IMR-90 (cell line): ENCODE data around the gene DENR. TPM values are rescaled to one million over a fixed set of nuclear protein-coding genes. Genes with fewer than 3 reads are reported as not detected.

Experiments
- ATAC-seq: fragments of 200-7000 bp; cut with Tn5 transposase; 2 replicates; pipeline ENCODE4 v1.9.1; 2020; ENCODE audit warnings: low read depth, mild to moderate bottlenecking, moderate library complexity
- BruUV-seq: library from RNA; stranded (reverse); fragments of 400-500 nt; replicated peaks from 2 replicates; lab custom pipeline; 2021; lab: Mats Ljungman, UMichigan
- CTCF ChIA-PET: fragments of 300-600 bp; formaldehyde crosslinking; extraction: SDS; loops from one replicate; lab custom pipeline; 2021; ENCODE audit warnings: antibody characterized with exemption; lab: Yijun Ruan, JAX
- POLR2A ChIA-PET: fragments of 300-600 bp; sonication (Branson Sonifier 250); formaldehyde crosslinking; loops from one replicate; lab custom pipeline; 2022; ENCODE audit warnings: antibody characterized with exemption; ENCODE audit not compliant: unreplicated experiment; lab: Charles Lee
- DNase-seq: peaks from one replicate; pipeline ENCODE4 v3.0.0; 2013
- H2AFZ ChIP-seq: replicated peaks from 2 replicates; pipeline ENCODE3; 2013; ENCODE audit warnings: low read length, mild to moderate bottlenecking; ENCODE audit not compliant: poor library complexity
- H2AK5ac ChIP-seq: 2 replicates; pipeline ENCODE4 v1.6.1; 2013; ENCODE audit warnings: low read depth, low read length, inconsistent platforms
- H2AK9ac ChIP-seq: replicated peaks from 2 replicates; pipeline ENCODE3; 2013; ENCODE audit warnings: mild to moderate bottlenecking, low read depth, low read length, moderate library complexity; ENCODE audit not compliant: poor library complexity
- H2BK120ac ChIP-seq: 2 replicates; pipeline ENCODE4 v1.6.1; 2013; ENCODE audit warnings: low read depth, low read length, inconsistent platforms
- H2BK15ac ChIP-seq: 3 replicates; pipeline ENCODE4 v1.6.1; 2013; ENCODE audit warnings: low read depth, low read length, inconsistent platforms
- H2BK20ac ChIP-seq: 2 replicates; pipeline ENCODE4 v1.6.1; 2013; ENCODE audit warnings: low read depth, mild to moderate bottlenecking, inconsistent platforms, low read length, moderate library complexity
- H2BK5ac ChIP-seq: 2 replicates; pipeline ENCODE4 v1.6.1; 2013; ENCODE audit warnings: mild to moderate bottlenecking, low read depth, low read length, inconsistent platforms; ENCODE audit not compliant: poor library complexity, severe bottlenecking
- H3K14ac ChIP-seq: replicated peaks from 2 replicates; pipeline ENCODE4 v1.6.1; 2013; ENCODE audit warnings: low read depth, low read length, inconsistent platforms
- H3K18ac ChIP-seq: 2 replicates; pipeline ENCODE4 v1.6.1; 2013; ENCODE audit warnings: low read depth, low read length, control low read depth
- H3K23ac ChIP-seq: 2 replicates; pipeline ENCODE4 v1.6.1; 2013; ENCODE audit warnings: low read depth, low read length, inconsistent platforms
- H3K27ac ChIP-seq: 2 replicates; pipeline ENCODE4 v1.5.1; 2013; ENCODE audit warnings: mild to moderate bottlenecking, control low read depth, low read length; ENCODE audit not compliant: insufficient read depth
- H3K27me3 ChIP-seq: 2 replicates; pipeline ENCODE4 v1.6.1; 2013; ENCODE audit warnings: low read length; ENCODE audit not compliant: control insufficient read depth, insufficient read depth
- H3K36me3 ChIP-seq: 2 replicates; pipeline ENCODE4 v1.6.1; 2013; ENCODE audit warnings: low read length, mixed read lengths; ENCODE audit not compliant: control insufficient read depth, insufficient read depth
- H3K4ac ChIP-seq: 2 replicates; pipeline ENCODE4 v1.6.1; 2013; ENCODE audit warnings: low read depth, low read length, inconsistent platforms
- H3K4me1 ChIP-seq: 2 replicates; pipeline ENCODE4 v1.6.1; 2013; ENCODE audit warnings: low read length, mixed read lengths; ENCODE audit not compliant: control insufficient read depth, insufficient read depth
- H3K4me2 ChIP-seq: 2 replicates; pipeline ENCODE4 v1.6.1; 2013; ENCODE audit warnings: low read depth, mild to moderate bottlenecking, control low read depth, low read length, moderate library complexity
- H3K4me3 ChIP-seq: 2 replicates; pipeline ENCODE4 v1.5.1; 2013; ENCODE audit warnings: low read depth, mild to moderate bottlenecking, control low read depth, low read length, moderate library complexity; ENCODE audit not compliant: insufficient read depth
- H3K56ac ChIP-seq: 2 replicates; pipeline ENCODE4 v1.6.1; 2013; ENCODE audit warnings: low read length, inconsistent platforms; ENCODE audit not compliant: insufficient read depth; ENCODE audit errors: extremely low read depth
- H3K79me1 ChIP-seq, 2 experiments: 2 replicates each; pipeline ENCODE4 v1.6.1; 2013; ENCODE audit warnings: low read length in 2 of 2, inconsistent platforms in 1 of 2, low read depth in 1 of 2
- H3K9ac ChIP-seq: 2 replicates; pipeline ENCODE4 v1.6.1; 2013; ENCODE audit warnings: low read depth, low read length, control low read depth
- H3K9me1 ChIP-seq: 2 replicates; pipeline ENCODE4 v1.6.1; 2013; ENCODE audit warnings: low read length, inconsistent platforms; ENCODE audit not compliant: insufficient read depth
- H3K9me3 ChIP-seq: 2 replicates; pipeline ENCODE4 v1.6.1; 2013; ENCODE audit warnings: low read length; ENCODE audit not compliant: control insufficient read depth, insufficient read depth
- H4K20me1 ChIP-seq: 2 replicates; pipeline ENCODE4 v1.6.1; 2013; ENCODE audit warnings: low read length, inconsistent platforms; ENCODE audit not compliant: insufficient read depth
- H4K5ac ChIP-seq: 2 replicates; pipeline ENCODE4 v1.6.1; 2013; ENCODE audit warnings: mild to moderate bottlenecking, low read depth, low read length, control low read depth
- H4K8ac ChIP-seq, 2 experiments: 2 replicates each; pipeline ENCODE4 v1.6.1; 2013; ENCODE audit warnings: low read depth in 2 of 2, low read length in 2 of 2, control low read depth in 1 of 2, inconsistent platforms in 1 of 2
- H4K91ac ChIP-seq: 2 replicates; pipeline ENCODE4 v1.6.1; 2013; ENCODE audit warnings: low read depth, low read length, inconsistent platforms; ENCODE audit not compliant: insufficient read depth
- CEBPB ChIP-seq: IDR thresholded peaks from 2 replicates; pipeline ENCODE4 v1.6.1; 2012; ENCODE audit warnings: low read depth, low read length, improper control_type of control experiment
- CHD1 ChIP-seq: IDR thresholded peaks from 2 replicates; pipeline ENCODE4 v1.6.1; 2012; ENCODE audit warnings: low read depth, low read length, improper control_type of control experiment
- ELK1 ChIP-seq: fragments of 150-350 bp; IDR thresholded peaks from 2 replicates; pipeline ENCODE4 v1.6.1; 2016; ENCODE audit warnings: low read depth, mild to moderate bottlenecking, low read length, moderate library complexity, borderline replicate concordance
- FOS ChIP-seq: fragments of 150-350 bp; IDR thresholded peaks from 2 replicates; pipeline ENCODE4 v1.6.1; 2016; ENCODE audit warnings: low read depth, low read length
- MAFK ChIP-seq: IDR thresholded peaks from 2 replicates; pipeline ENCODE4 v1.6.1; 2012; ENCODE audit warnings: low read depth, low read length, improper control_type of control experiment
- MXI1 ChIP-seq: IDR thresholded peaks from 2 replicates; pipeline ENCODE4 v1.6.1; 2012; ENCODE audit warnings: low read depth, mild to moderate bottlenecking, low read length, moderate library complexity, borderline replicate concordance
- NFE2L2 ChIP-seq: fragments of 150-350 bp; IDR thresholded peaks from 2 replicates; pipeline ENCODE4 v1.6.1; 2016; ENCODE audit warnings: low read depth, mild to moderate bottlenecking, low read length
- RCOR1 ChIP-seq: IDR thresholded peaks from 2 replicates; pipeline ENCODE4 v1.6.1; 2012; ENCODE audit warnings: mild to moderate bottlenecking, low read length, improper control_type of control experiment; ENCODE audit not compliant: insufficient replicate concordance
- RFX5 ChIP-seq: IDR thresholded peaks from 2 replicates; pipeline ENCODE4 v1.8.0; 2012; ENCODE audit warnings: low read depth, mild to moderate bottlenecking, low read length, moderate library complexity
- WGBS, 2 experiments: methylation state at CpG; one replicate each; pipeline versions ENCODE4 v1.1.5 to v1.1.7; 2013; ENCODE audit warnings: missing lambda C conversion rate in 2 of 2; ENCODE audit not compliant: insufficient read length in 1 of 2; ENCODE audit errors: extremely low coverage in 2 of 2; 5-methylcytosine and 5-hydroxymethylcytosine counted together
- dilution Hi-C: fragments of 300-500 bp; cut with HindIII; formaldehyde crosslinking; loops from one replicate; pipeline ENCODE4 v1.14.3; 2018; ENCODE audit warnings: low sequenced_read_pairs; ENCODE audit not compliant: unreplicated experiment
- in situ Hi-C: fragments of 300-500 bp; cut with MboI; formaldehyde crosslinking; loops from 3 replicates; pipeline ENCODE4 v1.14.3; 2019; ENCODE audit warnings: low sequenced_read_pairs, inconsistent platforms, mixed read lengths
- intact Hi-C: fragments of 100-400 bp; cut with micrococcal nuclease; formaldehyde crosslinking; loops from 2 replicates; pipeline ENCODE4 v1.10.0; 2022
- polyA plus RNA-seq, 3 experiments: library from polyadenylated mRNA; depleted of rRNA; stranded (reverse); fragments of >200 nt; gene quantifications; 2 replicates each; pipeline ENCODE4 v1.2.3, GENCODE V29; 2012; ENCODE audit warnings: low replicate concordance in 1 of 3
- total RNA-seq: library from RNA; depleted of rRNA; stranded (reverse); fragments of >200 nt; gene quantifications from 2 replicates; pipeline ENCODE4 v1.2.3, GENCODE V29; 2012
- TF ChIP-seq, protein P1 (sequence below): conservative IDR thresholded peaks from 2 replicates; pipeline ENCODE4 v1.5.1; 2012; ENCODE audit warnings: mild to moderate bottlenecking, low read depth, low read length, improper control_type of control experiment
- TF ChIP-seq, protein P2 (sequence below): fragments of 150-350 bp; IDR thresholded peaks from 2 replicates; pipeline ENCODE4 v1.6.1; 2017; ENCODE audit warnings: mild to moderate bottlenecking, antibody characterized with exemption, low read length, low read depth

DENR gene
- total and polyA plus RNA-seq, 2 of the 4 experiments (the other 2 are of a cell fraction): 8.2 to 24.5 TPM

GRCh38 chr12:122726080-122726558 is 26.5 kb upstream of the DENR start:
- Histone ChIP-seq H4K20me1 (no peaks in the 10 kb centered on the region), H2BK15ac (no peak overlapping the region), H2BK120ac (no peak overlapping the region), H3K23ac (no peak overlapping the region), H2AK9ac (no peak overlapping the region), H3K4me2 (no peak overlapping the region), H4K5ac (no peak overlapping the region), H3K27me3 (peaks cover 29% of the 10 kb centered on the region), H4K8ac (no peak overlapping the region), H3K9me3 (no peaks in the 10 kb centered on the region), H2BK20ac (no peak overlapping the region), H3K18ac (no peak overlapping the region), H2AK5ac (no peak overlapping the region), H3K14ac (no peak overlapping the region), H3K4me1 (no peaks in the 10 kb centered on the region), H3K9me1 (no peaks in the 10 kb centered on the region), H4K91ac (no peak overlapping the region), H3K36me3 (no peaks in the 10 kb centered on the region), H2BK5ac (no peak overlapping the region), H3K79me1 (no peaks in the 10 kb centered on the region), H3K4ac (no peak overlapping the region), H2AFZ (no peak overlapping the region), H3K27ac (no peak overlapping the region), H3K4me3 (no peak overlapping the region), H3K56ac (no peak overlapping the region), H3K9ac (no peak overlapping the region)
- no CpG with 5 or more reads among the region's 5 CpGs for WGBS, 2 experiments
- TF ChIP-seq ELK1 (no peak), RFX5 (no peak), FOS (no peak), CHD1 (no peak), MXI1 (no peak), NFE2L2 (no peak), RCOR1 (no peak), CEBPB (no peak), MAFK (no peak)
- TF ChIP-seq, protein P1, sequence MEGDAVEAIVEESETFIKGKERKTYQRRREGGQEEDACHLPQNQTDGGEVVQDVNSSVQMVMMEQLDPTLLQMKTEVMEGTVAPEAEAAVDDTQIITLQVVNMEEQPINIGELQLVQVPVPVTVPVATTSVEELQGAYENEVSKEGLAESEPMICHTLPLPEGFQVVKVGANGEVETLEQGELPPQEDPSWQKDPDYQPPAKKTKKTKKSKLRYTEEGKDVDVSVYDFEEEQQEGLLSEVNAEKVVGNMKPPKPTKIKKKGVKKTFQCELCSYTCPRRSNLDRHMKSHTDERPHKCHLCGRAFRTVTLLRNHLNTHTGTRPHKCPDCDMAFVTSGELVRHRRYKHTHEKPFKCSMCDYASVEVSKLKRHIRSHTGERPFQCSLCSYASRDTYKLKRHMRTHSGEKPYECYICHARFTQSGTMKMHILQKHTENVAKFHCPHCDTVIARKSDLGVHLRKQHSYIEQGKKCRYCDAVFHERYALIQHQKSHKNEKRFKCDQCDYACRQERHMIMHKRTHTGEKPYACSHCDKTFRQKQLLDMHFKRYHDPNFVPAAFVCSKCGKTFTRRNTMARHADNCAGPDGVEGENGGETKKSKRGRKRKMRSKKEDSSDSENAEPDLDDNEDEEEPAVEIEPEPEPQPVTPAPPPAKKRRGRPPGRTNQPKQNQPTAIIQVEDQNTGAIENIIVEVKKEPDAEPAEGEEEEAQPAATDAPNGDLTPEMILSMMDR: no peak
- TF ChIP-seq, protein P2, sequence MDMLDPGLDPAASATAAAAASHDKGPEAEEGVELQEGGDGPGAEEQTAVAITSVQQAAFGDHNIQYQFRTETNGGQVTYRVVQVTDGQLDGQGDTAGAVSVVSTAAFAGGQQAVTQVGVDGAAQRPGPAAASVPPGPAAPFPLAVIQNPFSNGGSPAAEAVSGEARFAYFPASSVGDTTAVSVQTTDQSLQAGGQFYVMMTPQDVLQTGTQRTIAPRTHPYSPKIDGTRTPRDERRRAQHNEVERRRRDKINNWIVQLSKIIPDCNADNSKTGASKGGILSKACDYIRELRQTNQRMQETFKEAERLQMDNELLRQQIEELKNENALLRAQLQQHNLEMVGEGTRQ: no peak
- in situ Hi-C loops (no loop called here), intact Hi-C loops (no loop called here), dilution Hi-C loops (no loop called here)
- POLR2A ChIA-PET: no interaction called here
- no TSS peak for BruUV-seq
- ATAC-seq: no peak
- CTCF ChIA-PET: no interaction called here
- no peak for DNase-seq
